Lower lobe of right lung (tissue), 2 donors: ENCODE results near the gene MPP4. TPM values are rescaled to one million over a fixed set of nuclear protein-coding genes. Genes with fewer than 3 reads are reported as not detected.

Experiments used
- ATAC-seq, 2 donors: fragments of 200-7000 bp; cut with Tn5 transposase; one replicate each; pipeline ENCODE4 v1.9.1; 2020 to 2022; ENCODE audit warnings: mild to moderate bottlenecking in 2 of 2, moderate library complexity in 2 of 2
- DNase-seq: peaks from one replicate; pipeline ENCODE4 v3.0.0-alpha.2; 2020
- H3K27ac ChIP-seq: fragments of 200-600 bp; one replicate; pipeline ENCODE4 v1.8.0; 2022
- H3K27me3 ChIP-seq: fragments of 200-600 bp; one replicate; pipeline ENCODE4 v1.8.0; 2022; ENCODE audit warnings: low read depth
- H3K36me3 ChIP-seq: fragments of 200-600 bp; one replicate; pipeline ENCODE4 v1.8.0; 2022; ENCODE audit warnings: mild to moderate bottlenecking
- H3K4me1 ChIP-seq: fragments of 200-600 bp; one replicate; pipeline ENCODE4 v1.8.0; 2022
- H3K4me3 ChIP-seq: fragments of 200-600 bp; one replicate; pipeline ENCODE4 v1.8.0; 2022; ENCODE audit warnings: mild to moderate bottlenecking
- H3K9me3 ChIP-seq: fragments of 200-600 bp; one replicate; pipeline ENCODE4 v1.8.0; 2022
- CTCF ChIP-seq: fragments of 200-600 bp; IDR thresholded peaks from one replicate; pipeline ENCODE4 v1.8.0; 2022; ENCODE audit warnings: antibody characterized with exemption, mild to moderate bottlenecking
- intact Hi-C: fragments of 100-400 bp; cut with DNase I; formaldehyde crosslinking; loops from one replicate; pipeline ENCODE4 v1.11.0; 2022
- total RNA-seq: library from RNA; stranded (reverse); fragmentation: NEBNext Ultra II Directional; extraction: Animal tissue kit (Norgen Biotek cat#: 25700); gene quantifications from one replicate; pipeline ENCODE4 v1.2.1, GENCODE V29; 2021
- donor health status: DM: no; HTN: yes; CAD: no; lungs with severe emphysema.

The MPP4 gene
- total RNA-seq, 1 donor from 2014 or later, result 0.30 TPM

- no peaks in the 10 kb centered on the region for H3K27me3 ChIP-seq
- H3K36me3 ChIP-seq, result no peaks in the 10 kb centered on the region
- peak overlapping the region; percentile 94 for H3K27ac ChIP-seq
- H3K4me1 ChIP-seq, result peaks cover 17% of the 10 kb centered on the region
- DNase-seq (peak; percentile 85), ATAC-seq (peak; percentile 97 to 98)
- H3K9me3 ChIP-seq, result no peaks in the 10 kb centered on the region
- no peak for TF ChIP-seq CTCF
- intact Hi-C loops, result no loop called here
- peak overlapping the region; percentile 91 for H3K4me3 ChIP-seq
Observed at GRCh38 chr2:201642579-201643215, 55.7 kb downstream of the MPP4 start.

GRCh38 chr2:201642086-201642578 lies 56.3 kb downstream of the MPP4 start:
- no peaks in the 10 kb centered on the region for H3K9me3 ChIP-seq
- H3K4me3 ChIP-seq, result peak overlapping the region; percentile 91
- peaks cover 17% of the 10 kb centered on the region for H3K4me1 ChIP-seq
- DNase-seq, result no peak
- peak overlapping the region; percentile 94 for H3K27ac ChIP-seq
- TF ChIP-seq CTCF, result no peak
- intact Hi-C loops, result no loop called here
- H3K36me3 ChIP-seq, result peaks cover under 1% of the 10 kb centered on the region
- no peaks in the 10 kb centered on the region for H3K27me3 ChIP-seq
- peak; percentile 44 to 65 for ATAC-seq

GRCh38 chr2:201639205-201639604 lies 59.2 kb downstream of the MPP4 start:
- TF ChIP-seq CTCF, result no peak
- H3K4me1 ChIP-seq, result peaks cover 17% of the 10 kb centered on the region
- H3K27me3 ChIP-seq, result no peaks in the 10 kb centered on the region
- H3K9me3 ChIP-seq, result no peaks in the 10 kb centered on the region
- H3K4me3 ChIP-seq, result no peak overlapping the region
- ATAC-seq (no peak), DNase-seq (no peak)
- intact Hi-C loops, result no loop called here
- H3K36me3 ChIP-seq, result peaks cover 28% of the 10 kb centered on the region
- H3K27ac ChIP-seq, result no peak overlapping the region

GRCh38 chr2:201638326-201638725 lies 60.1 kb downstream of the MPP4 start:
- Histone ChIP-seq H3K9me3 (no peaks in the 10 kb centered on the region), H3K4me1 (peaks cover 8% of the 10 kb centered on the region), H3K36me3 (peaks cover 36% of the 10 kb centered on the region), H3K27me3 (no peaks in the 10 kb centered on the region), H3K4me3 (no peak overlapping the region), H3K27ac (no peak overlapping the region)
- intact Hi-C loops, result no loop called here
- DNase-seq, result no peak
- ATAC-seq, result no peak
- no peak for TF ChIP-seq CTCF

- ATAC-seq, result peak in 1 of 2 donors; percentile 31
- peaks cover 68% of the 10 kb centered on the region for H3K36me3 ChIP-seq
Observed at GRCh38 chr2:201633661-201634249, 64.7 kb downstream of the MPP4 start.

More at GRCh38 chr2:201633661-201634249, 64.7 kb downstream of the MPP4 start:
- no peak for DNase-seq
- Histone ChIP-seq H3K27me3 (no peaks in the 10 kb centered on the region), H3K4me3 (no peak overlapping the region), H3K9me3 (no peaks in the 10 kb centered on the region), H3K27ac (no peak overlapping the region), H3K4me1 (no peaks in the 10 kb centered on the region)
- TF ChIP-seq CTCF, result no peak
- intact Hi-C loops, result no loop called here
